SK-N-SH treated with all-trans-retinoic acid at 6 μM for 48 hours (cell line): ENCODE measurements around the gene CFAP68.
"Not testable (repeated sequence)": the region's sequence is repeated elsewhere in the genome, so short reads cannot be mapped to it uniquely, and the experiment has no call there.

ENCODE experiments used
- ATAC-seq: fragments of 200-7000 bp; cut with Tn5 transposase; 3 replicates; pipeline ENCODE4 v1.9.1; 2020; ENCODE audit warnings: mild to moderate bottlenecking, moderate library complexity
- ARNTL ChIP-seq: fragments of 450-650 bp; formaldehyde crosslinking; IDR thresholded peaks from 2 replicates; pipeline ENCODE4 v1.5.0; 2020; ENCODE audit warnings: low read depth, mild to moderate bottlenecking, moderate library complexity, borderline replicate concordance
- BACH2 ChIP-seq: fragments of 250-450 bp; sonication (Bioruptor Pico); IDR thresholded peaks from 2 replicates; pipeline ENCODE4 v1.9.0; 2021; ENCODE audit warnings: mild to moderate bottlenecking, borderline replicate concordance
- CSDC2 ChIP-seq: fragments of 250-450 bp; sonication (Bioruptor Pico); IDR thresholded peaks from 2 replicates; pipeline ENCODE4 v1.5.0; 2020; ENCODE audit warnings: mild to moderate bottlenecking, moderate library complexity
- ESRRG ChIP-seq: fragments of 250-450 bp; sonication (Bioruptor Pico); IDR thresholded peaks from 2 replicates; pipeline ENCODE4 v1.6.1; 2021; ENCODE audit warnings: mild to moderate bottlenecking
- ISL1 ChIP-seq: fragments of 250-450 bp; sonication (Bioruptor Pico); IDR thresholded peaks from 2 replicates; pipeline ENCODE4 v2.1.2; 2022; ENCODE audit warnings: mild to moderate bottlenecking, moderate library complexity
- OSR1 ChIP-seq: fragments of 250-450 bp; sonication (Bioruptor Pico); IDR thresholded peaks from 2 replicates; pipeline ENCODE4 v1.8.0; 2022; ENCODE audit warnings: moderate library complexity, mild to moderate bottlenecking, inconsistent platforms
- RARB ChIP-seq: fragments of 250-450 bp; sonication (Bioruptor Pico); IDR thresholded peaks from 2 replicates; pipeline ENCODE4 v1.8.0; 2021; ENCODE audit warnings: mild to moderate bottlenecking, moderate library complexity
- SNAI2 ChIP-seq: fragments of 250-450 bp; sonication (Bioruptor Pico); IDR thresholded peaks from 2 replicates; pipeline ENCODE4 v1.5.0; 2020; ENCODE audit warnings: mild to moderate bottlenecking, moderate library complexity
- TCF4 ChIP-seq: fragments of 250-450 bp; sonication (Bioruptor Pico); IDR thresholded peaks from 2 replicates; pipeline ENCODE4 v1.8.0; 2021; ENCODE audit warnings: mild to moderate bottlenecking, moderate library complexity, borderline replicate concordance
- TOX ChIP-seq: fragments of 250-450 bp; sonication (Bioruptor Pico); IDR thresholded peaks from 2 replicates; pipeline ENCODE4 v1.8.0; 2021; ENCODE audit warnings: mild to moderate bottlenecking, moderate library complexity, borderline replicate concordance
- ZC3H10 ChIP-seq: fragments of 250-450 bp; sonication (Bioruptor Pico); IDR thresholded peaks from 2 replicates; pipeline ENCODE4 v1.5.1; 2021; ENCODE audit warnings: mild to moderate bottlenecking, moderate library complexity
- ZFP3 ChIP-seq: fragments of 250-450 bp; sonication (Bioruptor Pico); IDR thresholded peaks from 2 replicates; pipeline ENCODE4 v1.5.0; 2020; ENCODE audit warnings: mild to moderate bottlenecking, moderate library complexity
- ZFP30 ChIP-seq: fragments of 450-650 bp; formaldehyde crosslinking; IDR thresholded peaks from 2 replicates; pipeline ENCODE4 v1.5.0; 2022; ENCODE audit warnings: mild to moderate bottlenecking, moderate library complexity
- ZNF565 ChIP-seq: fragments of 450-650 bp; formaldehyde crosslinking; conservative IDR thresholded peaks from 2 replicates; pipeline ENCODE4 v1.5.0; 2020; ENCODE audit warnings: low read depth, mild to moderate bottlenecking, moderate library complexity
- ZNF70 ChIP-seq: fragments of 450-650 bp; formaldehyde crosslinking; IDR thresholded peaks from 2 replicates; pipeline ENCODE4 v1.5.0; 2020; ENCODE audit warnings: mild to moderate bottlenecking, moderate library complexity
- ZNF8 ChIP-seq: fragments of 450-650 bp; formaldehyde crosslinking; IDR thresholded peaks from 2 replicates; pipeline ENCODE4 v1.5.0; 2020; ENCODE audit warnings: mild to moderate bottlenecking, moderate library complexity
- TF ChIP-seq, protein P1 (sequence below): fragments of 250-450 bp; sonication (Bioruptor Pico); IDR thresholded peaks from 2 replicates; pipeline ENCODE4 v1.5.0; 2020; ENCODE audit warnings: mild to moderate bottlenecking, moderate library complexity
- TF ChIP-seq, protein P2 (sequence below): fragments of 250-450 bp; sonication (Bioruptor Pico); IDR thresholded peaks from 2 replicates; pipeline ENCODE4 v1.5.1; 2021; ENCODE audit warnings: mild to moderate bottlenecking, moderate library complexity
- TF ChIP-seq, protein P3 (sequence below): fragments of 250-450 bp; sonication (Bioruptor Pico); IDR thresholded peaks from 2 replicates; pipeline ENCODE4 v1.8.0; 2021; ENCODE audit warnings: low read depth, mild to moderate bottlenecking, moderate library complexity, borderline replicate concordance
- TF ChIP-seq, protein P4 (sequence below): fragments of 250-450 bp; sonication (Bioruptor Pico); IDR thresholded peaks from 2 replicates; pipeline ENCODE4 v1.8.0; 2020; ENCODE audit warnings: mild to moderate bottlenecking, moderate library complexity, borderline replicate concordance

CFAP68 gene

DNA sequence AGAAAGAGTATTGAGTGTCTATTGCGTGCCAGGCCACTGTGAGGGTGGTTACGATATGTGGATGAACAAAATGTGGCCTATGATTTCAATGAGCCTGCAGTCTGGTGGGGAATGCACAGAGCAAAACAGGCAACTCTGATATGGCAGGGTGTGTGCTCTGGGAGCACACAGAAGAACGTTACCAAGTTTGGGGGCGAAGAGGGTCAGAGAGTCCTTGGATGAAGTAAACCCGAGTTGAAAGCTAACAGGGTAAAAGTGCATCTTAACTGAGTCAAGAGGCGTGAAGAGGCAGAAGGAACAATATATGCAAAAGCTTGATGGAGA lies 258 bp downstream of the CFAP68 start:
- ATAC-seq: peak; percentile 1; the same call in 1 of the 3 replicates
- no peak for TF ChIP-seq ZNF8 (CRISPR knock-in tag)
- TF ChIP-seq, protein P1, sequence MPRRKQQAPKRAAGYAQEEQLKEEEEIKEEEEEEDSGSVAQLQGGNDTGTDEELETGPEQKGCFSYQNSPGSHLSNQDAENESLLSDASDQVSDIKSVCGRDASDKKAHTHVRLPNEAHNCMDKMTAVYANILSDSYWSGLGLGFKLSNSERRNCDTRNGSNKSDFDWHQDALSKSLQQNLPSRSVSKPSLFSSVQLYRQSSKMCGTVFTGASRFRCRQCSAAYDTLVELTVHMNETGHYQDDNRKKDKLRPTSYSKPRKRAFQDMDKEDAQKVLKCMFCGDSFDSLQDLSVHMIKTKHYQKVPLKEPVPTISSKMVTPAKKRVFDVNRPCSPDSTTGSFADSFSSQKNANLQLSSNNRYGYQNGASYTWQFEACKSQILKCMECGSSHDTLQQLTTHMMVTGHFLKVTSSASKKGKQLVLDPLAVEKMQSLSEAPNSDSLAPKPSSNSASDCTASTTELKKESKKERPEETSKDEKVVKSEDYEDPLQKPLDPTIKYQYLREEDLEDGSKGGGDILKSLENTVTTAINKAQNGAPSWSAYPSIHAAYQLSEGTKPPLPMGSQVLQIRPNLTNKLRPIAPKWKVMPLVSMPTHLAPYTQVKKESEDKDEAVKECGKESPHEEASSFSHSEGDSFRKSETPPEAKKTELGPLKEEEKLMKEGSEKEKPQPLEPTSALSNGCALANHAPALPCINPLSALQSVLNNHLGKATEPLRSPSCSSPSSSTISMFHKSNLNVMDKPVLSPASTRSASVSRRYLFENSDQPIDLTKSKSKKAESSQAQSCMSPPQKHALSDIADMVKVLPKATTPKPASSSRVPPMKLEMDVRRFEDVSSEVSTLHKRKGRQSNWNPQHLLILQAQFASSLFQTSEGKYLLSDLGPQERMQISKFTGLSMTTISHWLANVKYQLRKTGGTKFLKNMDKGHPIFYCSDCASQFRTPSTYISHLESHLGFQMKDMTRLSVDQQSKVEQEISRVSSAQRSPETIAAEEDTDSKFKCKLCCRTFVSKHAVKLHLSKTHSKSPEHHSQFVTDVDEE (CRISPR knock-in tag): 0 out of 2 replicates have a peak, but pooled peaks have one; percentile 12

DNA sequence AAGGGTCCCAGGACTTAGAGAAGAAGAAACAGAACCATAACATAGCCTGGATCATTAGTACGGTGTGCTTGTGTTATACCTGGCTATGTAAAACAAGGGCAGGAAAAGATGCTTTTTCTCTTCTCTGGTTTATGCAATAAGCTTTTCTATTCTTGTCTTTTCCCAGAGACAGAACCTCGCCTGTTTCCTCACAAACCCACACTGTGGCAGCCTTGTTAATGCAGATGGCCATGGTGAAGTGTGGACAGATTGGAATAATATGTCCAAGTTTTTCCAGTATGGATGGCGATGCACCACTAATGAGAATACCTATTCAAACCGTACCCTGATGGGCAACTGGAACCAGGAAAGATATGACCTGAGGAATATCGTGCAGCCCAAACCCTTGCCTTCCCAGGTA lies 2.9 kb downstream of the CFAP68 start:
- no peak for TF ChIP-seq TCF4 (CRISPR knock-in tag)
- TF ChIP-seq CSDC2: no peak
- TF ChIP-seq, protein P2, sequence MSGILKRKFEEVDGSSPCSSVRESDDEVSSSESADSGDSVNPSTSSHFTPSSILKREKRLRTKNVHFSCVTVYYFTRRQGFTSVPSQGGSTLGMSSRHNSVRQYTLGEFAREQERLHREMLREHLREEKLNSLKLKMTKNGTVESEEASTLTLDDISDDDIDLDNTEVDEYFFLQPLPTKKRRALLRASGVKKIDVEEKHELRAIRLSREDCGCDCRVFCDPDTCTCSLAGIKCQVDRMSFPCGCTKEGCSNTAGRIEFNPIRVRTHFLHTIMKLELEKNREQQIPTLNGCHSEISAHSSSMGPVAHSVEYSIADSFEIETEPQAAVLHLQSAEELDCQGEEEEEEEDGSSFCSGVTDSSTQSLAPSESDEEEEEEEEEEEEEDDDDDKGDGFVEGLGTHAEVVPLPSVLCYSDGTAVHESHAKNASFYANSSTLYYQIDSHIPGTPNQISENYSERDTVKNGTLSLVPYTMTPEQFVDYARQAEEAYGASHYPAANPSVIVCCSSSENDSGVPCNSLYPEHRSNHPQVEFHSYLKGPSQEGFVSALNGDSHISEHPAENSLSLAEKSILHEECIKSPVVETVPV (CRISPR knock-in tag): no peak
- TF ChIP-seq ZFP30: no peak
- TF ChIP-seq ZFP3: no peak
- TF ChIP-seq, protein P3, sequence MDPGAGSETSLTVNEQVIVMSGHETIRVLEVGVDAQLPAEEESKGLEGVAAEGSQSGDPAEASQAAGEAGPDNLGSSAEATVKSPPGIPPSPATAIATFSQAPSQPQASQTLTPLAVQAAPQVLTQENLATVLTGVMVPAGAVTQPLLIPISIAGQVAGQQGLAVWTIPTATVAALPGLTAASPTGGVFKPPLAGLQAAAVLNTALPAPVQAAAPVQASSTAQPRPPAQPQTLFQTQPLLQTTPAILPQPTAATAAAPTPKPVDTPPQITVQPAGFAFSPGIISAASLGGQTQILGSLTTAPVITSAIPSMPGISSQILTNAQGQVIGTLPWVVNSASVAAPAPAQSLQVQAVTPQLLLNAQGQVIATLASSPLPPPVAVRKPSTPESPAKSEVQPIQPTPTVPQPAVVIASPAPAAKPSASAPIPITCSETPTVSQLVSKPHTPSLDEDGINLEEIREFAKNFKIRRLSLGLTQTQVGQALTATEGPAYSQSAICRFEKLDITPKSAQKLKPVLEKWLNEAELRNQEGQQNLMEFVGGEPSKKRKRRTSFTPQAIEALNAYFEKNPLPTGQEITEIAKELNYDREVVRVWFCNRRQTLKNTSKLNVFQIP (CRISPR knock-in tag): no peak
- TF ChIP-seq ZC3H10: no peak
- no peak for TF ChIP-seq RARB (CRISPR knock-in tag)
- no peak for TF ChIP-seq ZNF565
- TF ChIP-seq TOX (CRISPR knock-in tag): no peak
- TF ChIP-seq OSR1: no peak
- TF ChIP-seq ISL1: no peak
- TF ChIP-seq SNAI2 (CRISPR knock-in tag): no peak
- TF ChIP-seq ARNTL (CRISPR knock-in tag): no peak
- ATAC-seq: no peak

DNA sequence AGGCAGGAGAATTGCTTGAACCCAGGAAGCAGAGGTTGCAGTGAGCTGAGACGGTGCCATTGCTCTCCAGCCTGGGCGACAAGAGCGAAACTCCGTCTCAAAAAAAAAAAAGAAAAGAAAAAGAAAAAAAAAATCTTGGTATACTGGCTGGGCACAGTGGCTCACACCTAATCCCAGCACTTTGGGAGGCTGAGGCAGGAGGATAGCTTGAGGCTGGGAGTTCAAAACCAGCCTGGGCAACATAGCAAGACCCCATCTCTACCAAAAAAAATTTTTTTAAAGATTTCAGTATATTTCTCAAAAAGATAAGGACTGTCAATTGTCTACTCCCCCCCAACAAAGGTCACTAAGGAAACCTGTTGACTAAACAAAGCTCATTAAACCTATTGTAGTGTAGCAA lies 5.7 kb downstream of the CFAP68 start:
- not testable (repeated sequence) for ATAC-seq

DNA sequence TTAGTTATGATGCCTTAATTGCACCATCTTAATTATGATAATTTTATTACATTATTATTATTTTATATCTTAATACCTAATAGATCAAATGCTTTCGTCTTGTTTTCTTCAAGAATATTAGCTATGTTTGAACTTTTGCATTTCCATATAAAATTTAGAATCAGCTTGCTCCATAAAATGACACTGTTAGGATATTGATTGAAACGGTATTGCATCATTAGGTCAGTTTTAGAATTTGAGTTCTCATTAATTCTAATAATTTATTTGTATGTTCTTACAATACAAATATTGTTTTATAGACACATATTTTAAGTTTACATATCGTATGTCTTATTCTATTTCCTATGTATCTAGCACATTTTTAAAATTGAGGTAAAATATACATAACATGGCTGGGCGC lies 6.7 kb downstream of the CFAP68 start:
- ATAC-seq: no peak
- no peak for TF ChIP-seq ZC3H10
- TF ChIP-seq ZNF70 (CRISPR knock-in tag): no peak
- TF ChIP-seq TCF4 (CRISPR knock-in tag): no peak

DNA sequence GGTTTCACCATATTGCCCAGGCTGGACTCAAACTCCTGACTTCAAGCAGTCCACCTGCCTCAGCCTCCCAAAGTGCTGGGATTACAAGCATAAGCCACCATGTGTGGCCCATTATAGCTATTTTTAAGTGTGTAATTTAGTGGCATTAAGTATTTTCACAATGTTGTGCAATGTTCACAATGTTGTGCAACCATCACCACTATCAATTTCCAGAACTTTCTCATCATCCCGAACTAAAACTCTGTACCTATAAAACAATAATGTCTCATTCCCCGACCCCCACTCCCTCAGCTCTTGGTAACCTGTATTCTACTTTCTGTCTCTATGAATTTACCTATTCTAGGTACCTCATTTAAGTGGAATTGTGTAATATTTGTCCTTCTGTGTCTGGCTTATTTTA lies 7.5 kb downstream of the CFAP68 start:
- ATAC-seq: no peak
- no peak for TF ChIP-seq ZNF70 (CRISPR knock-in tag)
- no peak for TF ChIP-seq ESRRG (CRISPR knock-in tag)
- TF ChIP-seq TOX (CRISPR knock-in tag): no peak
- TF ChIP-seq, protein P1 (CRISPR knock-in tag): no peak
- TF ChIP-seq BACH2 (CRISPR knock-in tag): no peak
- TF ChIP-seq, protein P4, sequence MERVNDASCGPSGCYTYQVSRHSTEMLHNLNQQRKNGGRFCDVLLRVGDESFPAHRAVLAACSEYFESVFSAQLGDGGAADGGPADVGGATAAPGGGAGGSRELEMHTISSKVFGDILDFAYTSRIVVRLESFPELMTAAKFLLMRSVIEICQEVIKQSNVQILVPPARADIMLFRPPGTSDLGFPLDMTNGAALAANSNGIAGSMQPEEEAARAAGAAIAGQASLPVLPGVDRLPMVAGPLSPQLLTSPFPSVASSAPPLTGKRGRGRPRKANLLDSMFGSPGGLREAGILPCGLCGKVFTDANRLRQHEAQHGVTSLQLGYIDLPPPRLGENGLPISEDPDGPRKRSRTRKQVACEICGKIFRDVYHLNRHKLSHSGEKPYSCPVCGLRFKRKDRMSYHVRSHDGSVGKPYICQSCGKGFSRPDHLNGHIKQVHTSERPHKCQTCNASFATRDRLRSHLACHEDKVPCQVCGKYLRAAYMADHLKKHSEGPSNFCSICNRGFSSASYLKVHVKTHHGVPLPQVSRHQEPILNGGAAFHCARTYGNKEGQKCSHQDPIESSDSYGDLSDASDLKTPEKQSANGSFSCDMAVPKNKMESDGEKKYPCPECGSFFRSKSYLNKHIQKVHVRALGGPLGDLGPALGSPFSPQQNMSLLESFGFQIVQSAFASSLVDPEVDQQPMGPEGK (CRISPR knock-in tag): no peak
- no peak for TF ChIP-seq ZNF565
- no peak for TF ChIP-seq RARB (CRISPR knock-in tag)
- TF ChIP-seq, all 23 proteins: peak for 0
